ENCODE data around the gene STXBP6.

GRCh38 chr14:24851837-24852236 is 198.1 kb downstream of the STXBP6 start:
- TF ChIP-seq REST (IDR thresholded peaks at IDR 0.05; ENCODE audit: low read depth), result no peak
- no peak for TF ChIP-seq YY1 (IDR thresholded peaks at IDR 0.05; ENCODE audit: low read depth)
- TF ChIP-seq MAX (IDR thresholded peaks at IDR 0.05), result no peak
- no peak for TF ChIP-seq CEBPB (IDR thresholded peaks at IDR 0.05)
- no peak for TF ChIP-seq EGR1 (IDR thresholded peaks at IDR 0.05)
- no peak for TF ChIP-seq CREB1 (IDR thresholded peaks at IDR 0.05; ENCODE audit: low read depth)
- TF ChIP-seq EP300 (IDR thresholded peaks at IDR 0.05; ENCODE audit: borderline replicate concordance), result no peak
- no peak for TF ChIP-seq NFIC (IDR thresholded peaks at IDR 0.05)
- TF ChIP-seq RAD21 (IDR thresholded peaks at IDR 0.05; ENCODE audit: low read depth), result no peak
- TF ChIP-seq TAF1 (IDR thresholded peaks at IDR 0.05; ENCODE audit: low read depth), result no peak
- no peak for TF ChIP-seq FOXM1 (IDR thresholded peaks at IDR 0.05; ENCODE audit: borderline replicate concordance, low read depth)
- no peak for TF ChIP-seq TCF12 (IDR thresholded peaks at IDR 0.05; ENCODE audit: low read depth)

Measured in Ishikawa (cell line).